GM12891 (cell line): ENCODE data around the gene MUCL3.
A peak's percentile ranks its signal among the peaks of the same experiment; 100 is the strongest.
"Not testable (repeated sequence)": the region's sequence is repeated elsewhere in the genome, so short reads cannot be mapped to it uniquely, and the experiment has no call there.

Experiments
- DNase-seq: peaks from one replicate; pipeline ENCODE4 v3.0.0; 2011; ENCODE audit warnings: low spot score; ENCODE audit not compliant: insufficient read length
- FAIRE-seq: peaks from 2 replicates; lab custom pipeline; 2011; peaks lifted over from hg19 to GRCh38; lab: Jason Lieb, UNC
- PAX5 ChIP-seq: IDR thresholded peaks from 2 replicates; pipeline ENCODE4 v1.6.1; 2011; ENCODE audit warnings: low read length, moderate library complexity, mild to moderate bottlenecking; ENCODE audit not compliant: insufficient read depth, severe bottlenecking
- POLR2A ChIP-seq: IDR thresholded peaks from 2 replicates; pipeline ENCODE4 v1.6.1; 2011; ENCODE audit warnings: low read depth, low read length, control low read depth
- POLR2AphosphoS5 ChIP-seq: IDR thresholded peaks from 2 replicates; pipeline ENCODE4 v1.6.1; 2011; ENCODE audit warnings: low read depth, low read length, control low read depth
- POU2F2 ChIP-seq: IDR thresholded peaks from 2 replicates; pipeline ENCODE4 v1.6.1; 2011; ENCODE audit warnings: low read depth, mild to moderate bottlenecking, control low read depth, low read length, moderate library complexity
- SPI1 ChIP-seq: IDR thresholded peaks from 2 replicates; pipeline ENCODE4 v1.6.1; 2011; ENCODE audit warnings: low read depth, low read length, control low read depth
- TAF1 ChIP-seq: IDR thresholded peaks from 2 replicates; pipeline ENCODE4 v1.6.1; 2011; ENCODE audit warnings: low read depth, low read length, control low read depth

Gene MUCL3

DNA sequence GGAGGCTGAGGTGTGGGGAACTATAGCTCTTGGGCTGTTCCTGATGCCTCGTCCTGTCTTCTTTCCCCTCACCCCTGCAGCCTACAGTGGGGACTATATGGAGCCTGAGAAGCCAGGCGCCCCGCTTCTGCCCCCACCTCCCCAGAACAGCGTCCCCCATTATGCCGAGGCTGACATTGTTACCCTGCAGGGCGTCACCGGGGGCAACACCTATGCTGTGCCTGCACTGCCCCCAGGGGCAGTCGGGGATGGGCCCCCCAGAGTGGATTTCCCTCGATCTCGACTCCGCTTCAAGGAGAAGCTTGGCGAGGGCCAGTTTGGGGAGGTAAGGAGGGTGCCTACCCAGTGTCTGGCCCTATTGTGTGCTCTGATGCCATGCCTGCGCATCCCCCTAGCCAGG lies 44.2 kb upstream of the MUCL3 start:
- TF ChIP-seq POLR2A (no peak), PAX5 (no peak), POU2F2 (no peak), POLR2AphosphoS5 (no peak), TAF1 (no peak), SPI1 (no peak)
- FAIRE-seq = no peak
- no peak for DNase-seq

GRCh38 chr6:30897882-30898281 lies 42.9 kb upstream of the MUCL3 start:
- FAIRE-seq = no peak

GRCh38 chr6:30898750-30899360 lies 41.9 kb upstream of the MUCL3 start:
- FAIRE-seq (no peak), DNase-seq (no peak)
- TF ChIP-seq POLR2A (no peak), POU2F2 (no peak), SPI1 (no peak), PAX5 (no peak), TAF1 (no peak), POLR2AphosphoS5 (no peak)

More at GRCh38 chr6:30897882-30898281, 42.9 kb upstream of the MUCL3 start:
- no peak for DNase-seq
- TF ChIP-seq SPI1 = no peak
- TF ChIP-seq POLR2A = no peak
- no peak for TF ChIP-seq POU2F2
- TF ChIP-seq PAX5 = no peak
- no peak for TF ChIP-seq TAF1
- TF ChIP-seq POLR2AphosphoS5 = no peak

DNA sequence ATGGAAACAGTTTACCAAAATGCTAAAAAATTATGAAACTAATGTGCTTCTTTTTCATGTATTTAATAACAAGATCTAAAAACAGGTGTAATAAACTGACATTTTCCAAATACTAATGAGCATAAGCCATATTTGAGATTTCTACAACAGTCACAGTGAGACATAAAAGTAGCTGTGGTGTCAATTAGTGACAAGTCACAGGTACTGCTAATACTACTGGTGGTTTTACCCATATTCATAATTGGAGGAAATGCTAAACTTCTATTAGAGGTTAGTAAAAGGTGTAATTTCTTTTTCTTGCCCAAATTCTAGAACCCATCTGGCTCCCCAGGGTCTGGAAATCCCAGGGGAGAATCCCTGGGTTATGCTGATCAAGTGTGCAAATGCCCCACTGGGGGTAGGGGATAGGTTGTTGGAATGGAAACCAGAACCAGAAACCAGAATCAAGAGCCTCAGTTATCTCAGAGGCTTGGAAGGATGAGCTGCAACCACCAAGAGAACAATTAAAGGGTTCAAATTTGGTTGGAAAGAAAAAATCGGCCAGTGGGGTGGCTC lies 39.8 kb upstream of the MUCL3 start:
- DNase-seq (no peak), FAIRE-seq (no peak)
- no peak for TF ChIP-seq POLR2AphosphoS5
- no peak for TF ChIP-seq PAX5
- TF ChIP-seq POLR2A = no peak
- no peak for TF ChIP-seq POU2F2
- TF ChIP-seq SPI1 = no peak
- no peak for TF ChIP-seq TAF1

GRCh38 chr6:30901436-30901835 lies 39.3 kb upstream of the MUCL3 start:
- TF ChIP-seq POLR2AphosphoS5 (no peak), PAX5 (no peak), SPI1 (no peak), POU2F2 (no peak), POLR2A (no peak), TAF1 (no peak)
- no peak for FAIRE-seq
- no peak for DNase-seq

DNA sequence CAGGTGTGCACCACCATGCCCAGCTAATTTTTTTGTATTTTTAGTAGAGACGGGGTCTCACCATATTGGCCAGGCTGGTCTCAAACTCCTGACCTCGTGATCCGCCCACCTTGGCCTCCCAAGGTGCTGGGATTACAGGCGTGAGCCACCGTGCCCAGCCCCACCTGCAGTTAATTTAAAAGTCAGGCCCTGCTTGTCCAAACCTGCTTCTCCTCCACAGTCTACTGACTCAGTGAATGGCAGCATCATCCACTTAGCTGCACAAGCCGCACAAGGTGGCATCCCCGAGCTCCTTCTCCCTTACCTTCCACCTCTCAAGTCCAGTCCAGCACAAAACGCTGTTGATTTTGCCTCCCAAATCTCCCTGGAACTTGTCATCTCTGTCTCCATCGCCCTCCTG lies 38.6 kb upstream of the MUCL3 start:
- not testable (repeated sequence) for FAIRE-seq, DNase-seq

DNA sequence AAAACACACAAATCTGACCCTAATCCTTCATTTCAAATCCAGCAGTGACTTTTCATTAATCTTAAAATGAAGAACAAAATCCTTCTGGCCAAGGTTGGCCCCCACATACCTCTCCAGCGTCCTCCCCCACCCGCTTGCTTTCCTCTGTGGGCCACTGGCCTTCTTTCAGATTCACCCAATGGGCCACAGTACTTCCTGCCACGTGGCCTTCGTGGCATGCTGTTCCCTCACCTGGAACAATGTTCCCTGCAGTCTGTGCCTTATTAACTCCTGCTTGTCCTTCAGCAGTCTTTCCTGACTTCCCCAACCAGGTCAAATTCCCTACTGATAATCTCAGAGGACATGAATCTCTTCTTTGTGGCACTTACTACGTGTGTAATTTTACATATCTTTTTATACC lies 38.1 kb upstream of the MUCL3 start:
- TF ChIP-seq POLR2AphosphoS5 (no peak), PAX5 (no peak), TAF1 (no peak), SPI1 (no peak), POU2F2 (no peak), POLR2A (no peak)
- peak; percentile 66 for FAIRE-seq
- no peak for DNase-seq

- FAIRE-seq = no peak
- DNase-seq = no peak
- TF ChIP-seq POLR2AphosphoS5 (no peak), TAF1 (no peak), POU2F2 (no peak), PAX5 (no peak), SPI1 (peak; percentile 55; the same call in 1 of the 2 replicates), POLR2A (no peak)
Measured at GRCh38 chr6:30903236-30903635, 37.5 kb upstream of the MUCL3 start.

GRCh38 chr6:30907290-30907757 lies 33.4 kb upstream of the MUCL3 start:
- FAIRE-seq, DNase-seq: not testable (repeated sequence)

DNA sequence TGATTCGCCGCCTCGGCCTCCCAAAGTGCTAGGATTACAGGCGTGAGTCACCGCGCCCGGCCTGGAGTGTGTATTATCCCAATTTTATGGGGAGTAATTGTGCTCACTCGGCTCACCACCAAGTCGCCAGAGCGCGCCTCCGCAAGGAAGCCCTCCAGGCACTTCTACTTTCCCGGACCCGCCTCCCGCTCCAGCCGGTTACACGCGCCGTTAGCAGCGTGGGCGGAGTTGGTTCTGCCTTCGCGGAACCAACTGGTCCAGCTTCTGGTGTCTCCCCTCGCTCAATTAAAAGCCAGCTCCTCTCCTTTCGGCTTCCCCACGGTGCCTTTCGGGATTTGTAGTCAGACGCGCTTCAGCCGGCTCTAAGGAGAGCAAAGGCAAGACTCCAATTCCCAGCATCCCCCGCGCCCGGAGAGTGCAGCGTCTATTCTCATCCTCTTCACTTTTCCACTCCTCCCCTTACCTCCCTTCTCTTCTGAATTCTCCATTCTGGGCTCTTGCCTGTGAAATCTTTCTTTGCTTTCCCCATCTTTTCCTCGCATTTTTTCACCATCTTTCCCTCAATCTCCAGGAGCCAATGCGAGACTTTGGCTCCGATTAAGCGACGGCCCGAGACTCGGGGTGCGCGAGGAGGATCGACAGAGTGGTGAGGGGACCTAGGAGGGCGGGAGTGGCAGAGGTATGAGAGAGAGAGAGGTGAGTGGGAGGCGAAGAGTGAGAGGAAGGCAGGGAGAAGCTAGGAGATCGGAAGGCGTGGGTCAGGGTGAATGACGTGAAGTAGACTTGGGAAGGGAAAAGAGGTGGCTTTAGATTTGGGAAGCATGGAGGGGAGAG lies 32.8 kb upstream of the MUCL3 start, which contains the start of gene GTF2H4:
Gene GTF2H4 (plus strand): TSS at position 450 of the 834 bp plus-strand sequence.
- DNase-seq = peak; percentile 86
- FAIRE-seq = peak; percentile 96
- TF ChIP-seq SPI1 = no peak
- 0 out of 2 replicates have a peak, but pooled peaks have one; percentile 43 for TF ChIP-seq TAF1
- peak; percentile 93 for TF ChIP-seq POU2F2
- TF ChIP-seq PAX5 = peak; percentile 71
- no peak for TF ChIP-seq POLR2AphosphoS5
- TF ChIP-seq POLR2A = no peak
